SK-N-MC (cell line): Measurements from ENCODE around the gene SLC41A3.

Experiments used
- EZH2 ChIP-seq: fragments of 200-600 bp; sonication (generic); IDR thresholded peaks from one replicate; pipeline ENCODE4 v1.6.1; 2017; ENCODE audit warnings: antibody characterized with exemption
- FOXP2 ChIP-seq: optimal IDR thresholded peaks from 2 replicates; pipeline ENCODE3; 2011; ENCODE audit warnings: mild to moderate bottlenecking, moderate library complexity; ENCODE audit not compliant: insufficient read depth; ENCODE audit errors: extremely low read length, control extremely low read depth
- POLR2AphosphoS5 ChIP-seq: IDR thresholded peaks from 2 replicates; pipeline ENCODE4 v1.6.1; 2012; ENCODE audit warnings: mild to moderate bottlenecking, low read depth, low read length, borderline replicate concordance

- TF ChIP-seq EZH2 (no peak), POLR2AphosphoS5 (no peak), FOXP2 (no peak)
These were observed 26.0 kb downstream of the SLC41A3 start for GRCh38 chr3:126057936-126058335.
